Suprapubic skin (tissue), 4 donors: Measurements from ENCODE around the gene MAFF. TPM values are rescaled to one million over a fixed set of nuclear protein-coding genes. Genes with fewer than 3 reads are reported as not detected.

ENCODE experiments used
- DNase-seq, 2 donors: peaks; one replicate each; pipeline ENCODE4 v3.0.0-alpha.2; 2019; ENCODE audit warnings: low spot score in 2 of 2
- H3K27ac ChIP-seq: fragments of 200-600 bp; sonication (generic); one replicate; pipeline ENCODE4 v1.5.1; 2019
- H3K27me3 ChIP-seq: fragments of 200-600 bp; sonication (generic); one replicate; pipeline ENCODE4 v1.5.1; 2019
- H3K36me3 ChIP-seq: fragments of 200-600 bp; sonication (generic); one replicate; pipeline ENCODE4 v1.5.1; 2019
- H3K4me1 ChIP-seq: fragments of 200-600 bp; sonication (generic); one replicate; pipeline ENCODE4 v1.5.1; 2019
- H3K4me3 ChIP-seq: fragments of 200-600 bp; sonication (generic); one replicate; pipeline ENCODE4 v1.5.1; 2019; ENCODE audit warnings: mild to moderate bottlenecking
- H3K9me3 ChIP-seq: fragments of 200-600 bp; sonication (generic); one replicate; pipeline ENCODE4 v1.5.1; 2019
- EP300 ChIP-seq: sonication (generic); formaldehyde crosslinking; IDR thresholded peaks from one replicate; pipeline ENCODE4 v1.6.1; 2017; ENCODE audit warnings: antibody characterized with exemption
- POLR2A ChIP-seq, 2 donors: fragments of 450-650 bp; IDR thresholded peaks; one replicate each; pipeline ENCODE4 v1.6.1; 2017; ENCODE audit warnings: antibody characterized with exemption in 2 of 2, mild to moderate bottlenecking in 2 of 2, moderate library complexity in 2 of 2
- POLR2AphosphoS5 ChIP-seq, 3 donors: sonication (generic); formaldehyde crosslinking; IDR thresholded peaks; one replicate each; pipeline ENCODE4 v1.6.1; 2017; ENCODE audit warnings: antibody characterized with exemption in 3 of 3
- WGBS: methylation state at CpG from one replicate; pipeline ENCODE4 v1.1.5; 2018; 5-methylcytosine and 5-hydroxymethylcytosine counted together
- total RNA-seq, 4 donors: library from RNA; depleted of rRNA; stranded (reverse); fragments of >200 nt; gene quantifications; one replicate each; pipeline ENCODE4 v1.1.0, GENCODE V29; 2016
- TF ChIP-seq, protein P1 (sequence below), 2 donors: fragments of 200-600 bp in 1 of 2; fragments of 450-650 bp in 1 of 2; sonication (generic) in 1 of 2; IDR thresholded peaks; one replicate each; pipeline ENCODE4 v1.5.1; 2016 to 2019; ENCODE audit warnings: antibody characterized with exemption in 2 of 2, mild to moderate bottlenecking in 1 of 2, moderate library complexity in 1 of 2

Gene MAFF
- total RNA-seq, 4 donors from 2014 or later: 27.3 to 70.1 (median 52.8) TPM

DNA sequence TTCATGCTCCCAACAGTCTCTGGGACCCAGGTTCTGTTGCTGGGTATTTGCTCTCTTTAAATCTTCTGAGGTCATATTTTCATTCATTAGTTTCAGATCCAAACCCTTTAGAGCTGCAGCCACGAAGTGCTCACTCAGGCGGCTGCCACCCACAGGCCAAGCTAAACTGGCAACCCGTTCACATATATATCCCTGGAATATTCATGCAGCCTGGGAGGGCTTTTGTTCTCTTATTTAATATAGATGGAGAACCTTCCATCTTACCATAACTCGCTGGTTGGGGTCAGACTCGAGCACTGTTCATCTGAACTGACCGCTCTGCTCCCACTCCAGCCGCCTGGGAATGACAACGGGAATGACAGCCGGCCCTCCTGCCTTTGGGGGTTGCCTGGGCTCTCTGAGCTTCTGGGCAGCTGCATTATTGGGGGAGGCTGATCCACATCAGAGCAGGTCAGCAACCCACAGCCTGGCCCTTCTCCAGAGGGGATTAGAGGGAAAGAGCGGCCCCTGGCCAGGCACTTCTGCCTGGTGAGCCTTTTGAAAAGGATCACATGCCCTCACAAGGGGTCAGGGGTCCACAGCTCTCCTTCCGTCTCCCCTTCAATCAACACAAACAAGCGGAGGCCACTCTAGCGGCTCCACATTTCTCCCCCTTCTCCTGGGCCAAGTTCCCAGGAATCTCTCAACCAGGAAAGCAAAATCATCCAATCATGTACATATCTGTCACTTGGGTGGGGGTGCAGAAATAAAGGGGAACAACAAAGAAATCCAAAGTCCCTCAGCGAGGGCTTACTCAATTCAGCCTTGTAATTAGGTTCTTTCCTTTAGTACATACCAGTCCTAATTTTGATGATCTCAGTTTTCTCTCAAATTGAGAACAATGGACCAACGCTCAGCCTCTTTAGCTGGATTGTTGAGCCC is 59.2 kb downstream of the MAFF start:
- peak overlapping the region; percentile 79 for H3K27ac ChIP-seq
- WGBS: 55% methylated on average over 11 of the region's 15 CpGs
- H3K4me3 ChIP-seq: peak overlapping the region; percentile 5
- no peaks in the 10 kb centered on the region for H3K36me3 ChIP-seq
- no peaks in the 10 kb centered on the region for H3K27me3 ChIP-seq
- no peak for DNase-seq
- TF ChIP-seq POLR2A (IDR thresholded peaks at IDR 0.05) (no peak), EP300 (no peak), POLR2AphosphoS5 (IDR thresholded peaks at IDR 0.05) (no peak)
- TF ChIP-seq, protein P1, sequence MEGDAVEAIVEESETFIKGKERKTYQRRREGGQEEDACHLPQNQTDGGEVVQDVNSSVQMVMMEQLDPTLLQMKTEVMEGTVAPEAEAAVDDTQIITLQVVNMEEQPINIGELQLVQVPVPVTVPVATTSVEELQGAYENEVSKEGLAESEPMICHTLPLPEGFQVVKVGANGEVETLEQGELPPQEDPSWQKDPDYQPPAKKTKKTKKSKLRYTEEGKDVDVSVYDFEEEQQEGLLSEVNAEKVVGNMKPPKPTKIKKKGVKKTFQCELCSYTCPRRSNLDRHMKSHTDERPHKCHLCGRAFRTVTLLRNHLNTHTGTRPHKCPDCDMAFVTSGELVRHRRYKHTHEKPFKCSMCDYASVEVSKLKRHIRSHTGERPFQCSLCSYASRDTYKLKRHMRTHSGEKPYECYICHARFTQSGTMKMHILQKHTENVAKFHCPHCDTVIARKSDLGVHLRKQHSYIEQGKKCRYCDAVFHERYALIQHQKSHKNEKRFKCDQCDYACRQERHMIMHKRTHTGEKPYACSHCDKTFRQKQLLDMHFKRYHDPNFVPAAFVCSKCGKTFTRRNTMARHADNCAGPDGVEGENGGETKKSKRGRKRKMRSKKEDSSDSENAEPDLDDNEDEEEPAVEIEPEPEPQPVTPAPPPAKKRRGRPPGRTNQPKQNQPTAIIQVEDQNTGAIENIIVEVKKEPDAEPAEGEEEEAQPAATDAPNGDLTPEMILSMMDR (IDR thresholded peaks at IDR 0.05): no peak
- peaks cover 64% of the 10 kb centered on the region for H3K4me1 ChIP-seq
- no peaks in the 10 kb centered on the region for H3K9me3 ChIP-seq

DNA sequence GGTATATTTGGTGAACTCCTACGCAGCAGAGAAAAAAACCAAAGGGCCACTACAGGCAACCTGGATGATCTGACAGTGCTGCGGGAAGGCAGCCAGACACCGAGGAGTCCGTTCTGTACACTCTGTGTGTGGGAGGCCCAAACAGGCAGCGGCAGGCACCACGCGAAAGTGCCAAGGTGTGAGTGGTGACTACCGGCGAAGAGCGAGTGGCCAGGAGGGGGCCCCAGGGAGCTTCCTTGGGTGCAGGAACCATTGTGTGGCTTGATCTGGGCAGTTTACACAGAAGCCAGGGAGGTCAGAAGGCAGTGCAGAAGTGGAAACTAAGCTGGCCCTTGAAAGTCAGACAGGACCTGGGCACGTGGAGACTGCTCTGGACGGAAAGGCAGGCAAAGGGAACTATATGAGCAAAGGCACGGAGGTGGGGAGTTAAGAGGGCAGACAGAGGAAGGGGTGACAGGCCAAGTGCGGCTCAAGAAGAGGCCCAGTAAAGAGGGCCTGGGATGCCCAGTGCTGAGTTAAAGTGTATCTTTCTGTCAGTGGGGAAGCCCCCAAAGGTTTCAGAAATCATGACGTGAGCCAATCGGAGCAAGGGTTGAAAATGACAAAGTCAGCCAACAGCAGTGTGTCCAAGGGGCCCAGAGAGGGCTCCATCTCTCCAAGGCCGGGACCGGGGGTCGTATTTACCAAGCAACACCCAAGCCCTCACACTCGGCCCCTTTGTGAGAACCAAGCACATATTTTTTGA is 60.4 kb downstream of the MAFF start:
- Histone ChIP-seq H3K4me1 (peaks cover 64% of the 10 kb centered on the region), H3K36me3 (no peaks in the 10 kb centered on the region), H3K27me3 (no peaks in the 10 kb centered on the region), H3K27ac (peak overlapping the region; percentile 79), H3K9me3 (no peaks in the 10 kb centered on the region), H3K4me3 (no peak overlapping the region)
- no peak for TF ChIP-seq EP300
- TF ChIP-seq, protein P1 (IDR thresholded peaks at IDR 0.05): peak; percentile 34 to 61
- TF ChIP-seq POLR2AphosphoS5 (IDR thresholded peaks at IDR 0.05): no peak
- TF ChIP-seq POLR2A (IDR thresholded peaks at IDR 0.05): no peak
- WGBS: 68% methylated on average over 20 of the region's 20 CpGs
- DNase-seq: no peak

DNA sequence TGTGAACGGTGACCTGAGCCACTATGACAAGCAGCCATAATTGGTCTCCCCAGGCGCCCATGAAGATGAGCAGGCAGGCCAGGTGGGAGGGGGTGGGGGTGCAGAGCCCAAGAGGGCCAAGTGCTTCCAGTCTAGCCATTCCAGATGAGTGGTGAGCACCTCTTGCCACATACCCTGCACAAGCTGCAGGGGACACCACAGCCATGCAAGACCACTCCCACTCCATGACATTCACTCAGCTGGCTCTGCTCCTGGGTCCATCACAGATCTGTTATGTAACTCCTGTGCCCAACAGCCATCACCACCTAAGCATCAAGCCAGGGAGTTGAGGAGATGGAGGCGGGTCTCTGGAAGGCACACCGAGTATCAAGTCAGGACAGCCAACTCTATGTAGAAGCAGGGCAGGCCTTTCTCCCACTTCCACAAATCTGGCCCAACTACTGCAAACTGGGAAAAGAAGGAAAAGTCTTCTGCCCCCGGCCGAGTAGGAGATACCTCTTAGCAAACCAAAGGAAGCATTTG is 62.6 kb downstream of the MAFF start:
- H3K27ac ChIP-seq: no peak overlapping the region
- no peaks in the 10 kb centered on the region for H3K27me3 ChIP-seq
- no peaks in the 10 kb centered on the region for H3K36me3 ChIP-seq
- H3K9me3 ChIP-seq: no peaks in the 10 kb centered on the region
- no peak overlapping the region for H3K4me3 ChIP-seq
- TF ChIP-seq, protein P1 (IDR thresholded peaks at IDR 0.05): no peak
- TF ChIP-seq POLR2AphosphoS5 (IDR thresholded peaks at IDR 0.05): no peak
- no peak for TF ChIP-seq EP300
- no peak for TF ChIP-seq POLR2A (IDR thresholded peaks at IDR 0.05)
- DNase-seq: no peak
- WGBS: 73% methylated on average over 4 of the region's 6 CpGs
- H3K4me1 ChIP-seq: peaks cover 67% of the 10 kb centered on the region

Other genes starting within 250 kb of the MAFF start
- not detected for gene C22orf23, start 248.4 kb upstream of the MAFF start, total RNA-seq
- gene POLR2F, start 248.3 kb upstream of the MAFF start, total RNA-seq: 10 to 100 TPM; 60.1 to 66.8 (median 64.1) TPM
- 10 to 100 TPM; 15.2 to 30.8 (median 20.5) TPM for gene SOX10, start 217.4 kb upstream of the MAFF start, total RNA-seq
- gene PICK1, start 144.6 kb upstream of the MAFF start, total RNA-seq: 10 to 100 TPM; 36.7 to 72.0 (median 61.5) TPM
- gene SLC16A8, start 117.8 kb upstream of the MAFF start, total RNA-seq: not detected
- 1 to 10 TPM in 3 of 4 donors, under 1 TPM in 1; 0.49 to 1.7 (median 1.6) TPM for gene BAIAP2L2, start 91.3 kb upstream of the MAFF start, total RNA-seq
- 100 to 1,000 TPM in 1 of 4 donors, 10 to 100 TPM in 3; 49.7 to 178 (median 92.9) TPM for gene PLA2G6, start 20.2 kb upstream of the MAFF start, total RNA-seq
- 10 to 100 TPM; 41.5 to 54.9 (median 46.0) TPM for gene TMEM184B, start 71.0 kb downstream of the MAFF start, total RNA-seq
- gene CSNK1E, start 115.4 kb downstream of the MAFF start, total RNA-seq: 100 to 1,000 TPM; 112 to 246 (median 160) TPM